Measurements from ENCODE around the gene ASPSCR1. TPM values are rescaled to one million over a fixed set of nuclear protein-coding genes. Genes with fewer than 3 reads are reported as not detected.

The ASPSCR1 gene
- total RNA-seq, 1 experiment from 2014 or later, result 54.9 TPM

DNA sequence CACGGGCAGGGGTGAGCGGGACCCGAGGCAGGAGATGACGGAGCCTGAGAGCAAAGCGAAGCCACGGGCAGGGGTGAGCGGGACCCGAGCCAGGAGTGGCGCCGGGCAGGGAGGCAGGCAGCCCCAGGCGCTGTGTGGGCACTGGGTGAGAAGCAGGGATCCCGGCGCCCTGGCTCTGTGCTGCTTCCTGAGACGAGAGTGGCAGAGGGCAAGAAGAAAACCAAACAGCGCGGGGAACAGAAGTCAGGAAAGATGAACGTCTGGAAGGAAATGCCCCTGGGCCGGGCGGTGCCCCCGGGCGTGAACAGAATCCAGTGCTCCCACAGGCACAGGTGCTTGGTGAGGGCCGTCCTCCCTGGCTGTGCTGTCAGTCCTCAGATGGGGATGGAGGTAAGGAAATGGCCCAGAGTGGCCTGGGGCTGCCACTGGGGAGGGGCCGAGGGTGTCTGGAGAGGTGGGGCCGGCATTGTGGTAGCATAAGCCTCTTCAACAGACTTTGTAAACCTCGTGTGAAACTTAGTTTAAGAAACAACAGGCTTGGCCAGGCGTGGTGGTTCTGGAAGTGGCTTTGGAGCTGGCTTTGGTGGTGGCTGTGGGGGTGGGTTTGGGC, 9.8 kb downstream of the ASPSCR1 start:
- DNase-seq, result no peak
- H4K20me1 ChIP-seq (ENCODE audit: insufficient read depth), result no peaks in the 10 kb centered on the region
- intact Hi-C loops (cut with micrococcal nuclease; ENCODE audit: unreplicated experiment), result no loop called here
- no peaks in the 10 kb centered on the region for H3K79me2 ChIP-seq (ENCODE audit: low read depth)
- ChIA-PET POLR2A (ENCODE audit: unreplicated experiment) (no interaction called here), CTCF (no interaction called here)
- H3F3A ChIP-seq (ENCODE audit: insufficient read depth, low read depth), result no peaks in the 10 kb centered on the region
- no peak overlapping the region for H3K27ac ChIP-seq
- no peaks in the 10 kb centered on the region for H3K27me3 ChIP-seq (ENCODE audit: insufficient read depth, low read depth)
- peaks cover 5% of the 10 kb centered on the region for H3K4me1 ChIP-seq (replicated peaks; ENCODE audit: insufficient read depth)
- no peaks in the 10 kb centered on the region for H3K9me3 ChIP-seq (ENCODE audit: insufficient read depth, low read depth)
- no peaks in the 10 kb centered on the region for H3K36me3 ChIP-seq (ENCODE audit: low read depth)
- H3K4me3 ChIP-seq, result no peak overlapping the region
- BruUV-seq (replicated peaks), result no TSS peak
- TF ChIP-seq CTCF (conservative IDR thresholded peaks at IDR 0.05), result no peak
- TF ChIP-seq EZH2 (IDR thresholded peaks at IDR 0.05; ENCODE audit: low read depth), result no peak
- no peak overlapping the region for H3K4me2 ChIP-seq
- H3K9me2 ChIP-seq (ENCODE audit: insufficient read depth), result no peaks in the 10 kb centered on the region
- H2AFZ ChIP-seq, result no peak overlapping the region

DNA sequence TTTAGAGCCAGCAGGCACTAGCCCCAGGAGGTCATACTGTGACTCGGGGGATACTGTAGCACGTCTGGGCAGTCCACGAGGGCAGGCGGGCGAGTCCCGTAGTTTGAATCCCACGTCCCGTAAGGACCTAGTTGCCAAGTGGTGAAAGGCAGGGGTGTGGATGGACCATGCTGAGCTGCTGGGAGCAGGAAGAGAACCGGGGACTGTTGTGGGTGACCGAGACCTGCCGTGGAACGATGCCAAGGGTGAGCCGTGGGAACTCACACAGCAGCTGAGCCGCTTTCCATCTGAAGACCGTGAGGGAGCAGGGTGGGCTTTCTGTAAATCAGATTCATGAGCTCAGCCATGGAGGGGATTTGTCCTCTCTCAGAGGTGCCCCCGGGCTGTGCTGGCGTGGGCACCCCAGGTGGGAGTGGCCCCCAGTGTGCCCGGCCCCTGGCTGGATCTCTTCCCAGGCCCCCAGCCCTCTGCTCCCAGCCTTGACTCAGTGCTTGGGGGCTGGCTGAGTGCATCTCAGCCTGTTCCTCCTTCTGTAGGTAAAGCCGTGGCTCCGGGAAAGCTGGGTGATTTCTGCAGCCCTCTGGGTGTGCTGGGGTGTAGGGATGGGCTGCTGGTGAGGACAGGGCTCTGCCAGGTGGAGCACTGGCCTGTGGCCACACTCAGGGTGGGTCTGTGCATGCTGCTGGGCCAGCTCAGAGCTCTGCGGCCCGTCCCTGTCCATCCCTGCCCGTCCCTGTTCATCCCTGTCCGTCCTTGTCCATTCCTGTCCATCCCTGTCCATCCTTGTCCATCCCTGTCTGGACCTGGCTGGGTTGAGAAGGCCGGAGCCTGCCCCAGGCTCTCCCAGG, 13.6 kb downstream of the ASPSCR1 start:
- Histone ChIP-seq H3K4me2 (no peak overlapping the region), H3K9me2 (ENCODE audit: insufficient read depth) (no peaks in the 10 kb centered on the region), H3K27ac (no peak overlapping the region), H3K36me3 (ENCODE audit: low read depth) (no peaks in the 10 kb centered on the region), H3K9me3 (ENCODE audit: insufficient read depth, low read depth) (no peaks in the 10 kb centered on the region), H3K4me1 (replicated peaks; ENCODE audit: insufficient read depth) (no peaks in the 10 kb centered on the region), H4K20me1 (ENCODE audit: insufficient read depth) (no peaks in the 10 kb centered on the region), H3K79me2 (ENCODE audit: low read depth) (no peaks in the 10 kb centered on the region), H3K27me3 (ENCODE audit: insufficient read depth, low read depth) (no peaks in the 10 kb centered on the region), H3F3A (ENCODE audit: insufficient read depth, low read depth) (no peaks in the 10 kb centered on the region), H3K4me3 (no peak overlapping the region), H2AFZ (no peak overlapping the region)
- no TSS peak for BruUV-seq (replicated peaks)
- TF ChIP-seq EZH2 (IDR thresholded peaks at IDR 0.05; ENCODE audit: low read depth), result no peak
- CTCF ChIA-PET, result interaction anchor here (1.0 kb wide), 3 partner anchors 13 to 32 kb away, joined by 3 to 4 read pairs (median 3); no protein-coding TSS in a partner anchor
- intact Hi-C loops (cut with micrococcal nuclease; ENCODE audit: unreplicated experiment), result no loop called here
- no peak for DNase-seq
- POLR2A ChIA-PET (ENCODE audit: unreplicated experiment), result interaction anchor here (0.6 to 0.7 kb wide), 5 partner anchors 196 to 660 kb away, joined by 3 to 5 read pairs (median 3); no protein-coding TSS in a partner anchor

GRCh38 chr17:81991684-81992305, 14.4 kb downstream of the ASPSCR1 start:
- POLR2A ChIA-PET (ENCODE audit: unreplicated experiment), result interaction anchor here (0.6 to 0.7 kb wide), 8 partner anchors 11 to 661 kb away, joined by 3 to 5 read pairs (median 3); no protein-coding TSS in a partner anchor

More at GRCh38 chr17:81991684-81992305, 14.4 kb downstream of the ASPSCR1 start:
- Histone ChIP-seq H2AFZ (no peak overlapping the region), H3K4me3 (no peak overlapping the region), H3K27ac (no peak overlapping the region), H3K4me1 (replicated peaks; ENCODE audit: insufficient read depth) (no peaks in the 10 kb centered on the region), H3F3A (ENCODE audit: insufficient read depth, low read depth) (no peaks in the 10 kb centered on the region), H3K9me3 (ENCODE audit: insufficient read depth, low read depth) (no peaks in the 10 kb centered on the region), H4K20me1 (ENCODE audit: insufficient read depth) (no peaks in the 10 kb centered on the region), H3K36me3 (ENCODE audit: low read depth) (no peaks in the 10 kb centered on the region), H3K79me2 (ENCODE audit: low read depth) (no peaks in the 10 kb centered on the region), H3K4me2 (no peak overlapping the region), H3K9me2 (ENCODE audit: insufficient read depth) (no peaks in the 10 kb centered on the region), H3K27me3 (ENCODE audit: insufficient read depth, low read depth) (no peaks in the 10 kb centered on the region)
- CTCF ChIA-PET, result interaction anchor here (0.7 to 1.0 kb wide), 4 partner anchors 12 to 32 kb away, joined by 3 to 10 read pairs (median 4); partner anchors contain the start of genes CENPX and LRRC45
- intact Hi-C loops (cut with micrococcal nuclease; ENCODE audit: unreplicated experiment), result no loop called here
- no TSS peak for BruUV-seq (replicated peaks)
- DNase-seq, result peak in 1 of 2 experiments; percentile 95
- TF ChIP-seq CTCF (conservative IDR thresholded peaks at IDR 0.05), result no peak
- no peak for TF ChIP-seq EZH2 (IDR thresholded peaks at IDR 0.05; ENCODE audit: low read depth)
